Mammary epithelial cell (primary cell): ENCODE data around the gene HS3ST3B1.

Source experiments
- CTCF ChIP-seq, 2 donors: IDR thresholded peaks in 1 of 2; conservative IDR thresholded peaks in 1 of 2; 2 replicates each; pipeline ENCODE4 v1.5.1; 2011 to 2012; ENCODE audit warnings: inconsistent platforms in 2 of 2, low read length in 2 of 2, mild to moderate bottlenecking in 2 of 2, control low read depth in 1 of 2, low read depth in 1 of 2; ENCODE audit not compliant: insufficient read depth in 1 of 2; ENCODE audit errors: extremely low read depth in 1 of 2
- EZH2 ChIP-seq: IDR thresholded peaks from 2 replicates; pipeline ENCODE4 v1.6.1; 2012; ENCODE audit warnings: low read length, inconsistent platforms, borderline replicate concordance

- TF ChIP-seq CTCF (conservative IDR thresholded peaks at IDR 0.05 in 1 of 2, IDR thresholded peaks at IDR 0.05 in 1 of 2; ENCODE audit: extremely low read depth in 1 of 2, insufficient read depth in 1 of 2, low read depth in 1 of 2, low read length in 2 of 2) (no peak), EZH2 (peak; percentile 43)
Observed at GRCh38 chr17:14299280-14300141, 1.4 kb upstream of the HS3ST3B1 start.
